Upper lobe of left lung (tissue), 6 donors: ENCODE measurements around the gene EXOC4. TPM values are rescaled to one million over a fixed set of nuclear protein-coding genes. Genes with fewer than 3 reads are reported as not detected.

Source experiments
- ATAC-seq, 2 donors: fragments of 200-7000 bp; cut with Tn5 transposase; one replicate each; pipeline ENCODE4 v1.9.1; 2022; ENCODE audit warnings: mild to moderate bottlenecking in 2 of 2, moderate library complexity in 2 of 2; ENCODE audit not compliant: low FRiP score in 2 of 2
- DNase-seq, 2 donors: peaks; one replicate each; pipeline ENCODE4 v3.0.0-alpha.2; 2019 to 2020
- H3K27ac ChIP-seq, 4 donors: fragments of 200-600 bp; sonication (generic); one replicate each; pipeline ENCODE4 v1.5.1; 2016 to 2019
- H3K27me3 ChIP-seq, 4 donors: fragments of 200-600 bp; sonication (generic); one replicate each; pipeline ENCODE4 v1.5.1; 2017 to 2019
- H3K36me3 ChIP-seq, 4 donors: fragments of 200-600 bp; sonication (generic); one replicate each; pipeline ENCODE4 v1.5.1; 2016 to 2019
- H3K4me1 ChIP-seq, 4 donors: fragments of 200-600 bp; sonication (generic); one replicate each; pipeline ENCODE4 v1.5.1; 2018 to 2019
- H3K4me3 ChIP-seq, 4 donors: fragments of 200-600 bp; sonication (generic); one replicate each; pipeline ENCODE4 v1.5.1; 2017 to 2019; ENCODE audit warnings: mild to moderate bottlenecking in 2 of 4, moderate library complexity in 1 of 4
- H3K9me3 ChIP-seq, 4 donors: fragments of 200-600 bp; sonication (generic); one replicate each; pipeline ENCODE4 v1.5.1; 2018 to 2019
- EP300 ChIP-seq, 4 donors: sonication (generic); formaldehyde crosslinking; IDR thresholded peaks; one replicate each; pipeline ENCODE4 v1.5.1; 2017; ENCODE audit warnings: antibody characterized with exemption in 4 of 4, control low read depth in 2 of 4
- POLR2A ChIP-seq, 4 donors: fragments of 450-650 bp; IDR thresholded peaks; one replicate each; pipeline ENCODE4 v1.5.1; 2016 to 2017; ENCODE audit warnings: antibody characterized with exemption in 4 of 4, mild to moderate bottlenecking in 2 of 4
- POLR2AphosphoS5 ChIP-seq, 2 donors: sonication (generic); formaldehyde crosslinking; IDR thresholded peaks; one replicate each; pipeline ENCODE4 v1.5.1; 2017; ENCODE audit warnings: antibody characterized with exemption in 2 of 2
- WGBS, 2 donors: methylation state at CpG; one replicate each; pipeline ENCODE4 v1.1.5; 2017 to 2018; 5-methylcytosine and 5-hydroxymethylcytosine counted together
- total RNA-seq, 6 donors: library from RNA; depleted of rRNA in 4 of 6; stranded (reverse); fragments of >200 nt in 4 of 6; gene quantifications; one replicate each; pipeline versions ENCODE4 v1.1.0 to v1.2.1, GENCODE V29; 2016 to 2021
- TF ChIP-seq, protein P1 (sequence below), 6 experiments: fragments of 450-650 bp in 4 of 6; fragments of 200-600 bp in 2 of 6; sonication (generic) in 2 of 6; IDR thresholded peaks; one replicate each; pipeline ENCODE4 v1.5.1; 2016 to 2019; ENCODE audit warnings: antibody characterized with exemption in 6 of 6
- donor health status: DM: no; HTN: no; CAD: no; lungs with moderate emphysema.
- donor health status: DM: no; HTN: yes; CAD: no; lungs with severe emphysema.

Gene EXOC4
- total RNA-seq, 6 donors from 2014 or later = 56.3 to 325 (median 99.4) TPM

- Histone ChIP-seq H3K27ac (no peak overlapping the region), H3K27me3 (no peaks in the 10 kb centered on the region), H3K4me3 (no peak overlapping the region), H3K36me3 (no peaks in the 10 kb centered on the region), H3K4me1 (no peaks in the 10 kb centered on the region), H3K9me3 (no peaks in the 10 kb centered on the region)
- TF ChIP-seq, protein P1, sequence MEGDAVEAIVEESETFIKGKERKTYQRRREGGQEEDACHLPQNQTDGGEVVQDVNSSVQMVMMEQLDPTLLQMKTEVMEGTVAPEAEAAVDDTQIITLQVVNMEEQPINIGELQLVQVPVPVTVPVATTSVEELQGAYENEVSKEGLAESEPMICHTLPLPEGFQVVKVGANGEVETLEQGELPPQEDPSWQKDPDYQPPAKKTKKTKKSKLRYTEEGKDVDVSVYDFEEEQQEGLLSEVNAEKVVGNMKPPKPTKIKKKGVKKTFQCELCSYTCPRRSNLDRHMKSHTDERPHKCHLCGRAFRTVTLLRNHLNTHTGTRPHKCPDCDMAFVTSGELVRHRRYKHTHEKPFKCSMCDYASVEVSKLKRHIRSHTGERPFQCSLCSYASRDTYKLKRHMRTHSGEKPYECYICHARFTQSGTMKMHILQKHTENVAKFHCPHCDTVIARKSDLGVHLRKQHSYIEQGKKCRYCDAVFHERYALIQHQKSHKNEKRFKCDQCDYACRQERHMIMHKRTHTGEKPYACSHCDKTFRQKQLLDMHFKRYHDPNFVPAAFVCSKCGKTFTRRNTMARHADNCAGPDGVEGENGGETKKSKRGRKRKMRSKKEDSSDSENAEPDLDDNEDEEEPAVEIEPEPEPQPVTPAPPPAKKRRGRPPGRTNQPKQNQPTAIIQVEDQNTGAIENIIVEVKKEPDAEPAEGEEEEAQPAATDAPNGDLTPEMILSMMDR (IDR thresholded peaks at IDR 0.05) = no peak
- TF ChIP-seq EP300 (IDR thresholded peaks at IDR 0.05) = no peak
- TF ChIP-seq POLR2AphosphoS5 (IDR thresholded peaks at IDR 0.05) = no peak
- no peak for TF ChIP-seq POLR2A (IDR thresholded peaks at IDR 0.05)
- DNase-seq (no peak), ATAC-seq (no peak)
- WGBS, 2 donors = 71 to 78% methylated on average over 5 of the region's 5 CpGs
Measured at GRCh38 chr7:133978502-133979295, 725.8 kb downstream of the EXOC4 start.

DNA sequence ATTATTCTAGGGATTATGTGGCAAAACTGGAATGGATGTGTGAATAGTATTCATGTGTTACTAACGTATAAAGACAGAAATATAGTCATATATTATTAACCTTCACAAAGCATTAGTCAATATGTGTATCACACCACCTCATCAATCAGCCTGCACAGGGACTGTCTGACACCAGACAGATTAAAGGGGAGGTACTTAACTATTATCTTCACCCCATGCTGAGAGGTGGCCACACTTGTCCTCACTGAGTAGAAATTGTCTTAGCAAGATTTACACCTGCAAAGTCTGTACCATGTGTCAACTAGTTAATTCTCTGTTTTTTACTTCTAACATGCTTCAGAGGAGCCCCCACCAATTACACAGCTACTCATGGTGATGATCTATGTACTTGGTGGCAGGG, 727.9 kb downstream of the EXOC4 start:
- no peaks in the 10 kb centered on the region for H3K36me3 ChIP-seq
- no peak for ATAC-seq
- no peak for DNase-seq
- TF ChIP-seq POLR2A (IDR thresholded peaks at IDR 0.05) (no peak), POLR2AphosphoS5 (IDR thresholded peaks at IDR 0.05) (no peak), EP300 (IDR thresholded peaks at IDR 0.05) (no peak)
- TF ChIP-seq, protein P1 (IDR thresholded peaks at IDR 0.05) = no peak
- no peak overlapping the region for H3K4me3 ChIP-seq
- H3K27ac ChIP-seq = no peak overlapping the region
- WGBS, 2 donors = 83 to 90% methylated on average over 1 of the region's 1 CpG
- no peaks in the 10 kb centered on the region for H3K9me3 ChIP-seq
- no peaks in the 10 kb centered on the region for H3K27me3 ChIP-seq
- no peaks in the 10 kb centered on the region for H3K4me1 ChIP-seq

GRCh38 chr7:133983685-133984419, 731.0 kb downstream of the EXOC4 start:
- Histone ChIP-seq H3K9me3 (no peaks in the 10 kb centered on the region), H3K4me1 (no peaks in the 10 kb centered on the region), H3K4me3 (no peak overlapping the region), H3K27me3 (no peaks in the 10 kb centered on the region), H3K27ac (no peak overlapping the region), H3K36me3 (no peaks in the 10 kb centered on the region)
- DNase-seq (no peak), ATAC-seq (no peak)
- TF ChIP-seq POLR2AphosphoS5 (IDR thresholded peaks at IDR 0.05) = no peak
- no peak for TF ChIP-seq POLR2A (IDR thresholded peaks at IDR 0.05)
- TF ChIP-seq, protein P1 (IDR thresholded peaks at IDR 0.05) = no peak
- TF ChIP-seq EP300 (IDR thresholded peaks at IDR 0.05) = no peak
- WGBS, 2 donors = 74 to 77% methylated on average over 6 of the region's 6 CpGs

DNA sequence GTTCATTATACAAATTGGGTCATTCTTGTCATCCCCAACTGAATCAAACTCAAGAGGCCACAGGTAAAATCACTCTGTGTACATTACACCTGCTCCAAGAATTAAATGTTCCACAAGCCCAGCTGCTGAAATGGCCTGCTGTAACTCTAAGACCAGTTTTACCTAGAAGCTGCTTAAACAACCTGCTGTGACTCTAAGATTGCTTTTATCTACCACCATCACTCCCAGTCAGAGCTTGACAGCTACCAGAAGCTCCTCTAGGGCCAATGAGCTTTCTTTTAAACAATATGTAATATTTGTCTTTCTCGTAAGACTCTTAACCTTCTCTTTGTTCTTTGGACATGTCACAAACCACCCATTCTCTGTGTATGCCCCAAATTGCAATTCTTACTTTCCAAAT, 732.4 kb downstream of the EXOC4 start:
- DNase-seq = no peak

More for the DNA sequence above, 732.4 kb downstream of the EXOC4 start:
- no peak for ATAC-seq
- H3K4me1 ChIP-seq = no peaks in the 10 kb centered on the region
- no peaks in the 10 kb centered on the region for H3K9me3 ChIP-seq
- 98 to 100% methylated on average over 1 of the region's 1 CpG for WGBS, 2 donors
- TF ChIP-seq POLR2AphosphoS5 (IDR thresholded peaks at IDR 0.05) = no peak
- TF ChIP-seq POLR2A (IDR thresholded peaks at IDR 0.05) = no peak
- no peak for TF ChIP-seq EP300 (IDR thresholded peaks at IDR 0.05)
- TF ChIP-seq, protein P1 (IDR thresholded peaks at IDR 0.05) = no peak
- H3K36me3 ChIP-seq = no peaks in the 10 kb centered on the region
- H3K4me3 ChIP-seq = no peak overlapping the region
- no peak overlapping the region for H3K27ac ChIP-seq
- no peaks in the 10 kb centered on the region for H3K27me3 ChIP-seq
